OCI-LY1 (cell line): ENCODE data around the gene ABTB2.

ENCODE experiments used
- H2AFZ ChIP-seq: fragments of 200-600 bp; sonication (generic), shearing (Covaris generic); 2 replicates; pipeline ENCODE4 v1.6.0; 2014; ENCODE audit warnings: antibody characterized with exemption, mild to moderate bottlenecking, low read length
- H3F3A ChIP-seq: fragments of 200-600 bp; sonication (generic), shearing (Covaris generic); 2 replicates; pipeline ENCODE4 v1.6.0; 2014; ENCODE audit warnings: mild to moderate bottlenecking, antibody characterized with exemption, low read length, moderate library complexity; ENCODE audit not compliant: insufficient read depth
- H3K27ac ChIP-seq: fragments of 200-600 bp; sonication (generic); 2 replicates; pipeline ENCODE4 v1.5.1; 2014; ENCODE audit warnings: low read length, mixed run types, mild to moderate bottlenecking, low read depth; ENCODE audit not compliant: poor library complexity, severe bottlenecking
- H3K27me3 ChIP-seq: fragments of 200-600 bp; sonication (generic); 2 replicates; pipeline ENCODE4 v1.6.0; 2014; ENCODE audit warnings: antibody characterized with exemption, mild to moderate bottlenecking, low read length, moderate library complexity; ENCODE audit not compliant: insufficient read depth
- H3K36me3 ChIP-seq: fragments of 200-600 bp; sonication (generic); 2 replicates; pipeline ENCODE4 v1.6.1; 2014; ENCODE audit warnings: mild to moderate bottlenecking, antibody characterized with exemption, low read length, moderate library complexity, mixed read lengths; ENCODE audit not compliant: insufficient read depth
- H3K4me1 ChIP-seq: fragments of 200-600 bp; sonication (generic); 2 replicates; pipeline ENCODE4 v1.5.1; 2014; ENCODE audit warnings: mild to moderate bottlenecking, low read length, moderate library complexity; ENCODE audit not compliant: insufficient read depth, severe bottlenecking
- H3K4me2 ChIP-seq: fragments of 200-600 bp; sonication (generic), shearing (Covaris generic); 2 replicates; pipeline ENCODE4 v1.6.1; 2014; ENCODE audit warnings: low read length
- H3K4me3 ChIP-seq: fragments of 200-600 bp; sonication (generic); 2 replicates; pipeline ENCODE4 v1.5.1; 2014; ENCODE audit warnings: low read length, low read depth, mild to moderate bottlenecking, mixed read lengths; ENCODE audit not compliant: poor library complexity, severe bottlenecking
- H3K79me2 ChIP-seq: fragments of 200-600 bp; shearing (Covaris generic); 2 replicates; pipeline ENCODE4 v1.6.1; 2016; ENCODE audit warnings: mixed run types, low read length, mixed read lengths; ENCODE audit not compliant: insufficient read depth
- H3K9ac ChIP-seq: fragments of 200-600 bp; sonication (generic), shearing (Covaris generic); 2 replicates; pipeline ENCODE4 v1.6.1; 2014; ENCODE audit warnings: mild to moderate bottlenecking, low read length, mixed read lengths
- H3K9me2 ChIP-seq: fragments of 200-600 bp; sonication (generic), shearing (Covaris generic); 2 replicates; pipeline ENCODE4 v1.6.1; 2014; ENCODE audit warnings: low read depth, mild to moderate bottlenecking, low read length, mixed read lengths
- H3K9me3 ChIP-seq: fragments of 200-600 bp; shearing (Covaris generic); 2 replicates; pipeline ENCODE4 v1.6.1; 2014; ENCODE audit warnings: low read length, mixed read lengths
- H4K20me1 ChIP-seq: fragments of 200-600 bp; sonication (generic), shearing (Covaris generic); 2 replicates; pipeline ENCODE4 v1.6.0; 2016; ENCODE audit warnings: mild to moderate bottlenecking, low read length; ENCODE audit not compliant: insufficient read depth
- EZH2 ChIP-seq: fragments of 200-600 bp; sonication (generic), shearing (Covaris generic); IDR thresholded peaks from 2 replicates; pipeline ENCODE4 v1.8.0; 2017; ENCODE audit warnings: borderline replicate concordance, mixed run types, mild to moderate bottlenecking, antibody characterized with exemption, low read length, moderate library complexity, mixed read lengths
- TF ChIP-seq, protein P1 (sequence below): fragments of 200-600 bp; sonication (generic), shearing (Covaris generic); IDR thresholded peaks from 2 replicates; pipeline ENCODE4 v1.5.1; 2017; ENCODE audit warnings: mild to moderate bottlenecking, antibody characterized with exemption, low read length, moderate library complexity, mixed read lengths

Gene ABTB2

DNA sequence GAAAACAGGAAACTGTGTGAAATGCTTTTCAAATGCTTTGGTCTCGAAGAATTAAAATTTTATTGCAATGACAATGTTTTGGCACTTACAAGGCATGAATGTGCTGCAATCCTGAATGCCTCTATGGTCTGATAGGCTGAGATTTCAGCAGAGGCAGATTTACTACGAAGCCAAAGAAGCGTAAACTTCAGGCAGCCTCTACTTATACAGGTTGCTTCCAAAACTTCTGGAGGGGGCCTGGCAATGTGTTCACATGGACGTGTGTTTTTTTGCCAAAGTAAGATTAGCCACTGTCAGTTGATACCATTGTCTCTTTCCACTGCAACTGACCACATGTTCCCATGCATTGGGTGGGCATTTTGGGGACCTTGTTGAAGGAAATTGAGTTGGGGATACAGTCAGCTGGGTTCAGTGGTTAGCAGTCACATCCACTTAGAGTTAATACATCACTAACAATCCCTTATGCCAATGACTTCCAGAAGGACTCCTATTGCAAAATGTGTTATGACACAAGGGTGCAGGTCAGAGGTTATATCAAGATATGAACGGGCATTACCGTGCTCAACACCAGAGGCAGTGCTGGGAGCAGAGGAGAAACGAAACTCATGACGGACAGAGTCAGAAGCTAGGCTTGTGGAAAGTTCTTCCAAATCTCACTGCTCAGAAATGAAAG lies 48.8 kb downstream of the ABTB2 start:
- no peaks in the 10 kb centered on the region for H3F3A ChIP-seq
- no peaks in the 10 kb centered on the region for H4K20me1 ChIP-seq
- no peak overlapping the region for H3K4me3 ChIP-seq
- no peak overlapping the region for H3K9ac ChIP-seq
- TF ChIP-seq, protein P1, sequence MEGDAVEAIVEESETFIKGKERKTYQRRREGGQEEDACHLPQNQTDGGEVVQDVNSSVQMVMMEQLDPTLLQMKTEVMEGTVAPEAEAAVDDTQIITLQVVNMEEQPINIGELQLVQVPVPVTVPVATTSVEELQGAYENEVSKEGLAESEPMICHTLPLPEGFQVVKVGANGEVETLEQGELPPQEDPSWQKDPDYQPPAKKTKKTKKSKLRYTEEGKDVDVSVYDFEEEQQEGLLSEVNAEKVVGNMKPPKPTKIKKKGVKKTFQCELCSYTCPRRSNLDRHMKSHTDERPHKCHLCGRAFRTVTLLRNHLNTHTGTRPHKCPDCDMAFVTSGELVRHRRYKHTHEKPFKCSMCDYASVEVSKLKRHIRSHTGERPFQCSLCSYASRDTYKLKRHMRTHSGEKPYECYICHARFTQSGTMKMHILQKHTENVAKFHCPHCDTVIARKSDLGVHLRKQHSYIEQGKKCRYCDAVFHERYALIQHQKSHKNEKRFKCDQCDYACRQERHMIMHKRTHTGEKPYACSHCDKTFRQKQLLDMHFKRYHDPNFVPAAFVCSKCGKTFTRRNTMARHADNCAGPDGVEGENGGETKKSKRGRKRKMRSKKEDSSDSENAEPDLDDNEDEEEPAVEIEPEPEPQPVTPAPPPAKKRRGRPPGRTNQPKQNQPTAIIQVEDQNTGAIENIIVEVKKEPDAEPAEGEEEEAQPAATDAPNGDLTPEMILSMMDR, result no peak
- no peak for TF ChIP-seq EZH2
- no peak overlapping the region for H2AFZ ChIP-seq
- no peaks in the 10 kb centered on the region for H3K4me1 ChIP-seq
- H3K79me2 ChIP-seq, result no peaks in the 10 kb centered on the region
- no peaks in the 10 kb centered on the region for H3K27me3 ChIP-seq
- H3K9me2 ChIP-seq, result no peaks in the 10 kb centered on the region
- H3K27ac ChIP-seq, result no peak overlapping the region
- H3K36me3 ChIP-seq, result no peaks in the 10 kb centered on the region
- H3K9me3 ChIP-seq, result no peaks in the 10 kb centered on the region
- H3K4me2 ChIP-seq, result no peak overlapping the region

DNA sequence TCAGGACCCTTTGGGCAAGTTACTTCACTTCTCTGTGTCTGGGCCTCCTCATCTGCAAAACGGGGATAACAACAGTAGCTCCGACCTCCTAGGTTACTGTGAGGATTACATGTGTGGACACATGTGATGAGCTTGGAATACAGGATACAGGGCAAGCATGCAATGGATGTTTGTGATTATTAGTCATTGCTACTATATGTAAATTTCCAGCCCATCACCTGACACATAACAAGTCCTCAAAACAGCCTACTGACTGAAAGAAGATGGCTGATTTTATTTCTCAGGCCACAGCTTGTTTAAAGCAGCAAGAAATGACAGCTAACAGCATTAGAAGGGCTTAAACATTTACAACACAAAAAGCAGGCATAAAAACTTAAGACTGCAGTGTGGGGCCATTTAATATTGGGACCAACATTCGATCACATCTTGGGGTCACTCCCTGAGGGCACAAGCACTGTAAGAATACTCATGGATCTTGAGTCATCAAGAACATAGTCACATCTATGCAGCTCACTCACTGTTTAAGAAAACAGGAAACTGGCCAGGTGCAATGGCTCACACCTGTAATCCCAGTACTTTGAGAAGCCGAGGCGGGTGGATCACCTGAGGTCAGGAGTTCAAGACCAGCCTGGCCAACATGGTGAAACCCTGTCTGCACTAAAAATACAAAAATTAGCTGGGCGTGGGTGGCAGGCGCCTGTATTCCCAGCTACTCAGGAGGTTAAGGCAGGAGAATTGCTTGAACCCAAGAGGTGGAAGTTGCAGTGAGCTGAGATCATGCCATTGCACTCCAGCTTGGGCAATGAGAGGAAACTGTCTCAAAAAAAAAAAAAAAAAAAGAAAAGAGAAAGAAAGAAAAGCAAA lies 49.5 kb downstream of the ABTB2 start:
- Histone ChIP-seq H3K27me3 (no peaks in the 10 kb centered on the region), H3K27ac (no peak overlapping the region), H2AFZ (no peak overlapping the region), H3K9me2 (no peaks in the 10 kb centered on the region), H3F3A (no peaks in the 10 kb centered on the region), H3K4me1 (no peaks in the 10 kb centered on the region), H3K9me3 (no peaks in the 10 kb centered on the region), H3K79me2 (no peaks in the 10 kb centered on the region), H4K20me1 (no peaks in the 10 kb centered on the region), H3K9ac (no peak overlapping the region), H3K4me3 (no peak overlapping the region), H3K36me3 (no peaks in the 10 kb centered on the region), H3K4me2 (no peak overlapping the region)
- TF ChIP-seq, protein P1, result no peak
- no peak for TF ChIP-seq EZH2

DNA sequence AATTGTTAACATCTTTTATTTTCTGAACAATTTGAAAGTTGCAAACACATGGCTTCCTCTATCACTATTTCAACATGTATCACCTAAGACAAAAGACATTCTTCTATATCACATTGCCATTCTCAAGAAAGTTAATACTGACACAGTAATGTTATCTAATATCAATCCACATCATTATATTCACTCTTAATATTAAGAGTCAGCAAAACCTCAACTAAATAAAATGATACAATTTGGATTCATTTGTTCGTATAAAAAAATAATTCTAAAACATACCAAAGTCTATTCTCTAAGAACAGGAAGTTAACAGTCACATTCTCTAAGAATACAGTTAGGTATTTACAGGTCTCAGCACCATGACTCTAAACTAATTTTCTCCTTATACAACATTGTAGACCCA lies 52.0 kb downstream of the ABTB2 start:
- Histone ChIP-seq H4K20me1 (no peaks in the 10 kb centered on the region), H3K9ac (no peak overlapping the region), H3K27ac (no peak overlapping the region), H3K79me2 (no peaks in the 10 kb centered on the region), H3K36me3 (no peaks in the 10 kb centered on the region), H2AFZ (no peak overlapping the region), H3K4me3 (no peak overlapping the region), H3K4me1 (no peaks in the 10 kb centered on the region), H3K9me3 (no peaks in the 10 kb centered on the region), H3K9me2 (no peaks in the 10 kb centered on the region), H3K4me2 (no peak overlapping the region), H3K27me3 (no peaks in the 10 kb centered on the region), H3F3A (no peaks in the 10 kb centered on the region)
- no peak for TF ChIP-seq EZH2
- TF ChIP-seq, protein P1, result no peak
